NCI-H1436 (cell line): ENCODE results near the gene LRP8.

Source experiments
- DNase-seq: peaks from one replicate; lab custom pipeline; 2025; lab: John Stamatoyannopoulos, UW

The LRP8 gene

GRCh38 chr1:53321776-53322602 lies 5.9 kb downstream of the LRP8 start:
- DNase-seq: no peak

DNA sequence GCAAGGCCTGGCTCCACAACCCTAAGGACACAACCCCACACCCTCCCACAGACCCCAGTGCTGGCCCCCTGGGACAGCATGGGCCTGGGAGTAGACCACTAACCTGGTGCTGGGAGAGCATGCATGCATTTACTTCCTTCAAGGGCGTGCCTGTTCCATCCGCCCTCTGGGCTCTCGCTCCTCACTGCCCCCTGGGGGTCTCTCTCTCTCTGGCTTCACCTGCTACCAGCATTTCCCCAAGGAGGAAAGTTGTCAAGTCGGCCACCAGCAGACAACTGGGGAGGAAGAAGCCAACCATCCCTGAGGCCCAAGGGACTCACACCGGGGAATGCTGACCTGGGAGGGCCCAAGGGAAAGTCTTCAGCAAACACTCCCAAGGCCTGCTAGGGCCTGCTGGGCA lies 6.5 kb downstream of the LRP8 start:
- no peak for DNase-seq

GRCh38 chr1:53320646-53321045 lies 7.2 kb downstream of the LRP8 start:
- no peak for DNase-seq

GRCh38 chr1:53319296-53320101 lies 8.4 kb downstream of the LRP8 start:
- peak; percentile 32 for DNase-seq

- DNase-seq: no peak
These were observed 10.0 kb downstream of the LRP8 start for GRCh38 chr1:53317646-53318539.

DNA sequence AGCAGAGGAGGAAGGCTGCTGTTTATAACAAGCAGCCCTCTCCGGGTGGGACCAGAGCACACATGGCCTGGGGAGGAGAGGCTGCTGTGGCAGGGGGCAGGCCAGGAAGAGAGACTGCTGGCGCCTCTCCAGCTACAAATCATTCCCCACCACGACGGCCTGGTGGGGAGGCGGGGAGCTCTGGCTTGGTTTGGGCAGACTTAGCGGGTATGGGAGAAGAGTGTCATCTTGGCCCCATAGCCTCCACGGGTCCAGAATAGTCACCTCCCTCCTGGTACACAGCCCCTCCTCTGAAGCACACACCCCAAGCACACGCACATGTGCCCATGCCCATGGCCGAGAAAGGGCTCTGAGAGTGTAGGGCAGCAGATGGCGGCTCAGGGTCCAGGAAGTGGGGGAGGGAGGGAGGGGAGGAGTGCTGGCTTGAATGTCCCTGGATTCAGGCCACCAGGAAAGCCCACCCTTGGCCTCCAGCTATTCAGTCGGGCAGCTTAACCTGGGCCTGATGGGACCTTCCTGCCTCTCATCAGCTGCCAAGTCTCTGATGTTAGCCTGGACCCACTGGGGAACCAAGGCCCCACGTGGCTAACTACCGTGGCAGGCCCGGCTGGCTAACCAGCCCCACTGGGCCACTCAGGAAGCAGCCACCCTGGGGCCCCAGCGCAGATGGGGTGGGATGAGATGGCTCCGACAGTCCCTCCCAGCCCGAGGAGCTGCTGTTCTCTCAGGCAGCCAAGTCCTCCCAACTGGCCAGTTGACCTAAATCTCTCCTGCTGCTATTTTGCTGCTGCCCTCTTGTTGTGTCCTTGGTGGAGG lies 10.9 kb downstream of the LRP8 start:
- no peak for DNase-seq

GRCh38 chr1:53316424-53316765 lies 11.5 kb downstream of the LRP8 start:
- no peak for DNase-seq

- no peak for DNase-seq
These were observed 12.1 kb downstream of the LRP8 start for GRCh38 chr1:53315456-53316423.

- DNase-seq: no peak
These were observed 12.8 kb downstream of the LRP8 start for GRCh38 chr1:53315046-53315445.

DNA sequence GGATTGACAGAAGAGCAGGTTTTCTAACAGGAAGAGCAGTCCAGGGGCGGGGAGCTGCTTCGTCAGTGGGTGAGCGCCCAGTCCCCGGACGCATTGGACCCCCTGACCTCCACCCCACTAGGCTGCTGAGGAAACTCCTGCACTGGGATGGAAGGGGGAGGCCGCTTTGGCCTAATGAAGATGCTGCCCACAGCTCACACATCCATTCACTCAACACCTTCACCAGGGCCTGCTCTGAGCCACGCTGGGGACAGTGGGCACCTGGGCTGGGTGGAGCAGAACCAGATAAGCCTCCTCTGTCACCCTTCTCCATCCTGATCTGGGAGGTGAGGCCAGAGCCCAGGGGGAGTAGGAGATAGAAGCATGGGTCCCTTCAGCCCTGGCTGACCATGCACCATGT lies 13.3 kb downstream of the LRP8 start:
- DNase-seq: no peak

GRCh38 chr1:53314096-53314495 lies 13.8 kb downstream of the LRP8 start:
- DNase-seq: no peak

DNA sequence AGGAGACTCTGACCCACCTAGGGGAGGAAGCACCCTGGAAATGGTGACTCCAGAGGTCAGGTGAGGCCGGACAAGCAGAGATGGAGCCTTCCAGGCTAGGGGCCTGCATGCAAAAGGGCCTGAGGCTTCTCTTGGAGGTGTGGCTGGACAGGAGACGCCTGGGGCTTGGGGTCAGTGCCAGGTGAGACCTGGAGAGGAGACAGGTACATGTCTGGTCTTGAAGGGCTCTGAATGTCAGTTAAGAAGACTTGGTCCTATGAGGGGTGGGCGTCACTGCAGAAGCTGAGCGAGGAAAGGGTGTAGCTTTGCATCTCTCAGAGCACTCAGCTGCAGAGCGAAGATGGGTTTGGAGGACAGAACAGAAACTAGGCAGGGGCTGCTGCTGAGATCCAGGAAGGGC lies 14.3 kb downstream of the LRP8 start:
- DNase-seq: no peak

DNA sequence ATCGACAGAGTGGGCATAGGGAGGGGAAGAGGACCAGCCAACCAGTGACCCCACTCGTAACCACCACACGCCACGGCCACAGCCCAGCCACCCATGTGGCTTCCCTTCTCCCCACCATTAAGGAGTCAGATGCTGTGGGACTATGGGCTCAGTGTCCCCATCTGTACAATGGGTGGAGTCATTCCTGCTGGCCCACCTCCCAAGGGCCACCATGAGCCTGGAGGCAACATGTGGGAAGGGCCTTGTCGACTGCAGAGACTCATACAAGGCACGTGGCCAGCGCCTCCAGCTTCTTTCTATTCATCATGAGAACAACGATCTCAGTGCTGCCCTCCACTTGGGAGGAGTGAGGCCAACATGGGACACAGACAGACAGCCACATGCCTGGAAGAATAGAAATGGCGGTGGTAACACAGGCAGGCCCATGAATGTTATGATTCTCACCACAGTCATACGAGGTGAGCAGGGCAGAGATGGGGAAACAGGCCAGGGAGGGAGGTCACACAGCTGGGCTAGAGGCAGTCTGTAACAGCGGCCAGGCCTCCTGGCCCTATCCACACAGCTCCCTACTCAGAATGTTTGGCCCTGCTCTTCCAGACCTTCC lies 16.1 kb downstream of the LRP8 start:
- DNase-seq: no peak

- DNase-seq: no peak
These were observed 16.8 kb downstream of the LRP8 start for GRCh38 chr1:53310847-53311681.

GRCh38 chr1:53309802-53310201 lies 18.1 kb downstream of the LRP8 start:
- no peak for DNase-seq

- no peak for DNase-seq
These were observed 19.4 kb downstream of the LRP8 start for GRCh38 chr1:53308506-53308905.

- DNase-seq: no peak
These were observed 20.8 kb downstream of the LRP8 start for GRCh38 chr1:53307037-53307436.

- DNase-seq: no peak
These were observed 21.7 kb downstream of the LRP8 start for GRCh38 chr1:53306168-53306567.

GRCh38 chr1:53305650-53306049 lies 22.2 kb downstream of the LRP8 start:
- DNase-seq: no peak
